Right renal cortex interstitium (tissue), 3 donors: ENCODE results near the gene PCDHGA1. TPM values are rescaled to one million over a fixed set of nuclear protein-coding genes. Genes with fewer than 3 reads are reported as not detected.
"Not testable (repeated sequence)": the region's sequence is repeated elsewhere in the genome, so short reads cannot be mapped to it uniquely, and the experiment has no call there.

Source experiments
- DNase-seq, 3 donors: peaks; one replicate each; pipeline ENCODE4 v3.0.0-alpha.2; 2013; ENCODE audit warnings: low read depth in 3 of 3, low spot score in 2 of 3
- polyA plus RNA-seq, 3 donors: library from polyadenylated mRNA; unstranded; fragments of 120-200 nt; gene quantifications; one replicate each; pipeline ENCODE4 v1.2.1, GENCODE V29; 2013; ENCODE audit not compliant: insufficient read length in 3 of 3

The PCDHGA1 gene
- polyA plus RNA-seq, 3 donors: 0.78 to 1.2 (median 0.92) TPM

- DNase-seq: not testable (repeated sequence)
These were observed 45.3 kb downstream of the PCDHGA1 start for GRCh38 chr5:141375444-141376155.

GRCh38 chr5:141382469-141383294 lies 52.4 kb downstream of the PCDHGA1 start, which contains the start of gene PCDHGA7:
TSS of gene PCDHGA7 (plus strand) at chr5:141382742. CDS start at chr5:141382900, 158 bp downstream.
- DNase-seq: no peak

GRCh38 chr5:141383345-141383744 lies 53.0 kb downstream of the PCDHGA1 start:
- DNase-seq: no peak

DNA sequence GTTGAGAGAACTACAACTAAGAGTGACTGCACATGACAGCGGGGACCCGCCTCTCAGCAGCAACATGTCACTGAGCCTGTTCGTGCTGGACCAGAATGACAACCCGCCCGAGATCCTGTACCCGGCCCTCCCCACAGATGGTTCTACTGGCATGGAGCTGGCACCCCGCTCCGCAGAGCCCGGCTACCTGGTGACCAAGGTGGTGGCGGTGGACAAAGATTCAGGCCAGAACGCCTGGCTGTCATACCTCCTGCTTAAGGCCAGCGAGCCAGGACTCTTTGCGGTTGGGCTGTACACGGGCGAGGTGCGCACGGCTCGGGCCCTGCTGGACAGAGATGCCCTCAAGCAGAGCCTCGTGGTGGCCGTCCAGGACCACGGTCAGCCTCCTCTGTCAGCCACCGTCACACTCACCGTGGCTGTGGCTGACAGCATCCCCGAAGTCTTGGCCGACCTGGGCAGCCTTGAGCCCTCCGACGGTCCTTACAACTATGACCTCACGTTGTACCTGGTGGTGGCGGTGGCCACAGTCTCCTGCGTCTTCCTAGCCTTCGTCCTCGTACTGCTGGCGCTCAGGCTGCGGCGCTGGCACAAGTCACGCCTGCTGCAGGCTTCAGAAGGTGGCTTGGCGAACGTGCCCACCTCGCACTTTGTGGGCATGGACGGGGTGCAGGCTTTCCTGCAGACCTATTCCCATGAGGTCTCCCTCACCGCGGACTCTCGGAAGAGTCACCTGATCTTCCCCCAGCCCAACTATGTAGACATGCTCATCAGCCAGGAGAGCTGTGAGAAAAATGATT lies 54.4 kb downstream of the PCDHGA1 start:
- DNase-seq: no peak

DNA sequence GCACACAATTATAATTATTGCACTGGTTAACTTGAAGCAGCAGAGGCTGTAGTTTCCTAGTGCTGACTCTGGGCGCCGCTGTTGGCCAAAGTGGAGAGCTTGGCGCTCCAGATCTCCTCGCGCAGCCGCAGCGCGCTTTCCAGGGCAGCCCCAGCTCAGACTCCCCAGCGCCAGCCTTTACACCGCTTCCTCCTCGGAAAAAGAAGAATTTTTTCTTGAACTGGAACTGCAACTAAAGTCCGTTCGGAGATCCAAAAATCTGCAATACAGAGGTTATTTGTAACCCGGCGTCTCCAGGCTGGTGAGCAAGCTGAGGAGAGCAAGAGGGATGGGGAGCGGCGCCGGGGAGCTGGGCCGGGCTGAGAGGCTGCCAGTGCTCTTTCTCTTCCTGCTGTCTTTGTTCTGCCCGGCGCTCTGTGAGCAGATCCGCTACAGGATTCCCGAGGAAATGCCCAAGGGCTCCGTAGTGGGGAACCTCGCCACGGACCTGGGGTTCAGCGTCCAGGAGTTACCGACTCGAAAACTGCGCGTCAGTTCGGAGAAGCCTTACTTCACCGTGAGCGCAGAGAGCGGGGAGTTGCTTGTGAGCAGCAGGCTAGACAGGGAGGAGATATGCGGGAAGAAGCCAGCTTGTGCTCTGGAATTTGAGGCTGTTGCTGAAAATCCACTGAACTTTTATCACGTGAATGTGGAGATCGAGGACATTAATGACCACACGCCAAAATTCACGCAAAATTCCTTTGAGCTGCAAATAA lies 57.4 kb downstream of the PCDHGA1 start, which contains the start of gene PCDHGB4:
TSS of gene PCDHGB4 (plus strand) at position 142 of the 755 bp plus-strand sequence. CDS start at position 329, 187 bp downstream.
- not testable (repeated sequence) for DNase-seq

- no peak for DNase-seq
These were observed 58.3 kb downstream of the PCDHGA1 start for GRCh38 chr5:141388661-141389060.

- no peak for DNase-seq
These were observed 59.1 kb downstream of the PCDHGA1 start for GRCh38 chr5:141389153-141390042.

- no peak for DNase-seq
These were observed 62.3 kb downstream of the PCDHGA1 start, which contains the start of gene PCDHGA8 for GRCh38 chr5:141392429-141393198. TSS of gene PCDHGA8 (plus strand) at chr5:141392633. CDS start at chr5:141392814, 181 bp downstream.

DNA sequence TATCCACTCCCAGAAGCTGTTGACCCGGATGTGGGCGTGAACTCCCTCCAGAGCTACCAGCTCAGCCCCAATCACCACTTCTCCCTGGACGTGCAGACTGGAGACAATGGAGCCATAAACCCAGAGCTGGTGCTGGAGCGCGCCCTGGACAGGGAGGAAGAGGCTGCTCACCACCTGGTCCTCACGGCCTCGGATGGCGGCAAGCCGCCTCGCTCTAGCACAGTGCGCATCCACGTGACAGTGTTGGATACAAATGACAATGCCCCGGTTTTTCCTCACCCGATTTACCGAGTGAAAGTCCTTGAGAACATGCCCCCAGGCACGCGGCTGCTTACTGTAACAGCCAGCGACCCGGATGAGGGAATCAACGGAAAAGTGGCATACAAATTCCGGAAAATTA lies 63.0 kb downstream of the PCDHGA1 start:
- DNase-seq: no peak

- DNase-seq: not testable (repeated sequence)
These were observed 64.3 kb downstream of the PCDHGA1 start for GRCh38 chr5:141394401-141395187.

DNA sequence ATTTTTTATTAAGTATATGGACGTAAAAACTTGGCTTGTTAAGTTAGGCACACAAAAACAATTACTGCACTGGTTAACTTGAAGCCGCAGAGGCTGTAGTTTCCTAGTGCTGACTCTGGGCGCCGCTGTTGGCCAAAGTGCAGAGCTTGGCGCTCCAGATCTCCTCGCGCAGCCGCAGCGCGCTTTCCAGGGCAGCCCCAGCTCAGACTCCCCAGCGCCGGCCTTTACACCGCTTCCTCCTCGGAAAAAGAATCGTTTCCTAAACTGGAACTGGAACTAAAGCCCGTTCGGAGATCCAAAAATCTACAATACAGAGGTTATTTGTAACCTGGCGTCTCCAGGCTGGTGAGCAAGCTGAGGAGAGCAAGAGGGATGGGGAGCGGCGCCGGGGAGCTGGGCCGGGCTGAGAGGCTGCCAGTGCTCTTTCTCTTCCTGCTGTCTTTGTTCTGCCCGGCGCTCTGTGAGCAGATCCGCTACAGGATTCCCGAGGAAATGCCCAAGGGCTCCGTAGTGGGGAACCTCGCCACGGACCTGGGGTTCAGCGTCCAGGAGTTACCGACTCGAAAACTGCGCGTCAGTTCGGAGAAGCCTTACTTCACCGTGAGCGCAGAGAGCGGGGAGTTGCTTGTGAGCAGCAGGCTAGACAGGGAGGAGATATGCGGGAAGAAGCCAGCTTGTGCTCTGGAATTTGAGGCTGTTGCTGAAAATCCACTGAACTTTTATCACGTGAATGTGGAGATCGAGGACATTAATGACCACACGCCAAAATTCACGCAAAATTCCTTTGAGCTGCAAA lies 67.6 kb downstream of the PCDHGA1 start, which contains the start of gene PCDHGB5:
TSS of gene PCDHGB5 (plus strand) at position 192 of the 796 bp plus-strand sequence. CDS start at position 373, 181 bp downstream.
- not testable (repeated sequence) for DNase-seq

GRCh38 chr5:141398608-141399007 lies 68.3 kb downstream of the PCDHGA1 start:
- no peak for DNase-seq

DNA sequence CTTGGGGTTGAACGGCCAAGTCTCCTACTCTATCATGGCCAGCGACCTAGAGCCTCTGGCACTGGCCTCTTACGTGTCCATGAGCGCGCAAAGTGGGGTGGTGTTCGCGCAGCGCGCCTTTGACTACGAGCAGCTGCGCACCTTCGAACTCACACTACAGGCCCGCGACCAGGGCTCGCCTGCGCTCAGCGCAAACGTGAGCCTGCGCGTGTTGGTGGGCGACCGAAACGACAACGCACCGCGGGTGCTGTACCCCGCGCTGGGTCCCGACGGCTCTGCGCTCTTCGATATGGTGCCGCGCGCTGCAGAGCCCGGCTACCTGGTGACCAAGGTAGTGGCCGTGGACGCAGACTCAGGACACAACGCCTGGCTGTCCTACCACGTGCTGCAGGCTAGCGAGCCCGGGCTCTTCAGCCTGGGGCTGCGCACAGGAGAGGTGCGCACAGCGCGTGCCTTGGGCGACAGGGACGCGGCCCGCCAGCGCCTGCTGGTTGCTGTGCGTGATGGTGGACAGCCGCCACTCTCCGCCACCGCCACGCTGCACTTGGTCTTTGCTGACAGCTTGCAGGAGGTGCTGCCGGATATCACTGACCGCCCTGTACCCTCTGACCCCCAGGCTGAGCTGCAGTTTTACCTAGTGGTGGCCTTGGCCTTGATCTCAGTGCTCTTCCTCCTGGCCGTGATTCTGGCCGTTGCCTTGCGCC lies 69.4 kb downstream of the PCDHGA1 start:
- DNase-seq: no peak

DNA sequence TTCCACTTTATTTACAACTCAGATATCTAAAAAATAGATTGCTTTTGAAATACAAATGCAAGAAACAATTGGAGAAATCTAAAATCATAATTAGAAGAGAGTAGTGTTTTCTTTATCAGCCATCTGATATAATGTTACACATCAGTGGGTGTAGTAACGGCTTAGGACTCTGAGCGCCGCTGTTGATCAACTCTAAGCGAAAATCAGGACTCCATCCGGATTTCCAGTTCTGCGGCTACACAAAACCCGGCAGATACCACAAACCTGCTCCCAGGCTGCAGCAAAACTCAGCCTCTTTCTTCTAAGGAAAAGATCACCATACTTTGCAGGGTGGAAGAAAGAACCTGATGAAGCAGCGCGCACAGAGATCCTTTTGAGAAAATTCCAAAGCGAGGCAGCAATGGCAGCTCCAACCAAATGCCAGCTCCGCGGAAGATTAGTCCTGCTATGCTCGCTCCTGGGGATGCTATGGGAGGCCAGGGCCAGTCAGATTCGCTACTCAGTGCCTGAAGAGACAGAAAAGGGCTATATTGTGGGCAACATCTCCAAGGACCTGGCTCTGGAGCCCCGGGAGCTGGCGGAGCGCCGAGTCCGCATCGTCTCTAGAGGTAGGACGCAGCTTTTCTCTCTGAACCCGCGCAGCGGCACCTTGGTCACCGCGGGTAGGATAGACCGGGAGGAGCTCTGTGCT lies 72.4 kb downstream of the PCDHGA1 start, which contains the start of gene PCDHGA9:
TSS of gene PCDHGA9 (plus strand) at position 226 of the 691 bp plus-strand sequence. CDS start at position 401, 175 bp downstream.
- no peak for DNase-seq

DNA sequence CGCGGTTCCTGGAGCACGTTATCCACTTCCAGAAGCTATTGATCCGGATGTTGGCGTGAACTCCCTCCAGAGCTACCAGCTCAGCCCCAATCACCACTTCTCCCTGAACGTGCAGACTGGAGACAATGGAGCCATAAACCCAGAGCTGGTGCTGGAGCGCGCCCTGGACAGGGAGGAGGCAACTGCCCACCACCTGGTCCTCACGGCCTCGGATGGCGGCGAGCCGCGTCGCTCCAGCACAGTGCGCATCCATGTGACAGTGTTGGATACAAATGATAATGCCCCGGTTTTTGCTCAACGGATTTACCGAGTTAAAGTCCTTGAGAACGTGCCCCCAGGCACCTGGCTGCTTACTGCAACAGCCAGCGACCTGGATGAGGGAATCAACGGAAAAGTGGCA lies 73.1 kb downstream of the PCDHGA1 start:
- DNase-seq: no peak
